ENCODE measurements around the gene ARHGEF2. TPM values are rescaled to one million over a fixed set of nuclear protein-coding genes. Genes with fewer than 3 reads are reported as not detected.

ARHGEF2 gene
- total and polyA plus RNA-seq, 9 of the 15 experiments (the other 6 are each of a cell fraction or from before 2014, with no cell fraction given) = 7.1 to 162 (median 62.2) TPM

GRCh38 chr1:155912056-155912536 lies 66.3 kb downstream of the ARHGEF2 start:
- Histone ChIP-seq H3K4me2 (ENCODE audit: insufficient read depth, low read length) (peak overlapping the region; percentile 85; the same call in 1 of the 2 replicates), H3K4me1 (replicated peaks in 1 of 2; ENCODE audit: control insufficient read depth in 2 of 2, insufficient read depth in 2 of 2, low read length in 2 of 2) (peaks cover 3 to 7% of the 10 kb centered on the region in 2 experiments; a peak in 2 of 5 replicates), H3K9me3 (replicated peaks; ENCODE audit: control insufficient read depth, insufficient read depth, low read depth, low read length) (no peaks in the 10 kb centered on the region), H3K27ac (ENCODE audit: extremely low read depth, low read depth, low read length) (peak overlapping the region; percentile 73; the same call in 2 of the 3 replicates), H3K36me3 (ENCODE audit: control insufficient read depth, insufficient read depth, low read length) (peaks cover 75% of the 10 kb centered on the region), H3K9me1 (ENCODE audit: control insufficient read depth, insufficient read depth, low read length) (no peaks in the 10 kb centered on the region), H3K4me3 (no peak overlapping the region), H3K27me3 (ENCODE audit: control insufficient read depth in 2 of 2, insufficient read depth in 2 of 2, low read length in 2 of 2) (no peaks in the 10 kb centered on the region), H3K79me2 (ENCODE audit: control insufficient read depth, insufficient read depth, low read length) (peaks cover 24% of the 10 kb centered on the region), H3K9ac (ENCODE audit: insufficient read depth in 1 of 2, low read depth in 2 of 2, low read length in 2 of 2) (peak overlapping the region in 1 of 2 experiments; percentile 52; a peak in 2 of 4 replicates), H4K20me1 (replicated peaks; ENCODE audit: control insufficient read depth, insufficient read depth, low read length) (no peaks in the 10 kb centered on the region), H2AFZ (ENCODE audit: low read depth, low read length) (no peak overlapping the region)
- peak in 1 of 4 experiments; percentile 24 for DNase-seq (ENCODE audit: extremely low read depth in 1 of 4, low spot score in 3 of 4)
- intact Hi-C loops (cut with micrococcal nuclease) = loop anchor here (5.0 kb wide), 1 partner anchor 80 kb away; no protein-coding TSS in a partner anchor
- ChIA-PET CTCF (ENCODE audit: low intra/inter-chr PET ratio) (no interaction called here), POLR2A (interaction anchor here (1.2 to 5.7 kb wide), 2 partner anchors 10 to 53 kb away, joined by 4 to 36 read pairs; partner anchors contain the start of gene SYT11)
- no peak for FAIRE-seq
- in situ Hi-C loops (cut with MboI) = no loop called here
- no TSS peak for BruUV-seq (replicated peaks)
- peak; percentile 2 for ATAC-seq
- 66% methylated on average over 11 of the region's 11 CpGs for WGBS (ENCODE audit: insufficient coverage, low coverage, missing lambda C conversion rate)
- TF ChIP-seq PHF20 (IDR thresholded peaks at IDR 0.05; ENCODE audit: partially characterized antibody) (no peak), SIX5 (IDR thresholded peaks at IDR 0.05; ENCODE audit: borderline replicate concordance in 1 of 2, insufficient read depth in 1 of 2, low read depth in 1 of 2, low read length in 2 of 2) (no peak), KAT2B (IDR thresholded peaks at IDR 0.05; ENCODE audit: low read depth, low read length) (no peak), MAZ (CRISPR knock-in tag; conservative IDR thresholded peaks at IDR 0.05 in 1 of 2, IDR thresholded peaks at IDR 0.05 in 1 of 2) (no peak), NCOR1 (IDR thresholded peaks at IDR 0.05) (no peak), MITF (IDR thresholded peaks at IDR 0.05) (no peak), ZNF512 (tag; IDR thresholded peaks at IDR 0.05) (no peak), DIDO1 (tag; IDR thresholded peaks at IDR 0.05; ENCODE audit: low read depth) (no peak), ZC3H11A (IDR thresholded peaks at IDR 0.05; ENCODE audit: low read depth, low read length) (no peak), POLR2B (IDR thresholded peaks at IDR 0.05; ENCODE audit: low read depth, partially characterized antibody) (peak; percentile 64), PML (IDR thresholded peaks at IDR 0.05; ENCODE audit: low read length) (0 out of 2 replicates have a peak, but pooled peaks have one; percentile 12), ZFP36 (IDR thresholded peaks at IDR 0.05; ENCODE audit: low read depth, low read length, partially characterized antibody) (no peak), MCM2 (IDR thresholded peaks at IDR 0.05; ENCODE audit: low read depth) (no peak), MAFF (IDR thresholded peaks at IDR 0.05; ENCODE audit: low read length) (no peak), ZNF324 (CRISPR knock-in tag; IDR thresholded peaks at IDR 0.05) (no peak), ZBTB1 (CRISPR knock-in tag; IDR thresholded peaks at IDR 0.05; ENCODE audit: borderline replicate concordance, low read depth) (no peak), FOXA1 (IDR thresholded peaks at IDR 0.05; ENCODE audit: borderline replicate concordance) (no peak), TOE1 (IDR thresholded peaks at IDR 0.05; ENCODE audit: borderline replicate concordance) (0 out of 2 replicates have a peak, but pooled peaks have one; percentile 28), TOE1 (CRISPR knock-in tag; IDR thresholded peaks at IDR 0.05; ENCODE audit: borderline replicate concordance, low read depth) (no peak), SUPT5H (IDR thresholded peaks at IDR 0.05) (peak; percentile 74; the same call in 1 of the 2 replicates), NCOA4 (IDR thresholded peaks at IDR 0.05; ENCODE audit: partially characterized antibody) (no peak), ZNF41 (CRISPR knock-in tag; conservative IDR thresholded peaks at IDR 0.05) (no peak), HMG20A (CRISPR knock-in tag; conservative IDR thresholded peaks at IDR 0.05) (no peak)

All from K562 (cell line).